Osteoblast (primary cell): Measurements from ENCODE around the gene TTR. TPM values are rescaled to one million over a fixed set of nuclear protein-coding genes. Genes with fewer than 3 reads are reported as not detected.

ENCODE experiments used
- DNase-seq: peaks from one replicate; pipeline ENCODE4 v3.0.0; 2011; ENCODE audit warnings: low spot score, mixed read lengths; ENCODE audit not compliant: insufficient read length; ENCODE audit errors: missing footprints
- H2AFZ ChIP-seq: 2 replicates; pipeline ENCODE4 v1.6.0; 2011; ENCODE audit warnings: mild to moderate bottlenecking, low read length
- H3K27ac ChIP-seq: 2 replicates; pipeline ENCODE4 v1.5.1; 2011; ENCODE audit warnings: mild to moderate bottlenecking, low read depth, low read length, moderate library complexity
- H3K27me3 ChIP-seq: 2 replicates; pipeline ENCODE4 v1.6.0; 2012; ENCODE audit warnings: mild to moderate bottlenecking, control low read depth, inconsistent platforms, low read length, moderate library complexity; ENCODE audit not compliant: insufficient read depth
- H3K36me3 ChIP-seq: 2 replicates; pipeline ENCODE4 v1.5.1; 2011; ENCODE audit warnings: mild to moderate bottlenecking, low read length, control low read depth, moderate library complexity; ENCODE audit not compliant: insufficient read depth
- H3K4me1 ChIP-seq: 2 replicates; pipeline ENCODE4 v1.5.1; 2011; ENCODE audit warnings: mild to moderate bottlenecking, low read length, control low read depth, moderate library complexity; ENCODE audit not compliant: insufficient read depth
- H3K4me2 ChIP-seq: 2 replicates; pipeline ENCODE4 v1.6.0; 2011; ENCODE audit warnings: mild to moderate bottlenecking, low read length; ENCODE audit not compliant: insufficient read depth
- H3K4me3 ChIP-seq: fragments of 200-600 bp; sonication (generic); 3 replicates; pipeline ENCODE4 v1.5.1; 2012; ENCODE audit warnings: mild to moderate bottlenecking, low read length, inconsistent platforms; ENCODE audit not compliant: insufficient read depth
- H3K79me2 ChIP-seq: 2 replicates; pipeline ENCODE4 v1.6.0; 2012; ENCODE audit warnings: mild to moderate bottlenecking, low read length, control low read depth, inconsistent platforms; ENCODE audit not compliant: insufficient read depth
- H3K9me3 ChIP-seq: 2 replicates; pipeline ENCODE4 v1.5.1; 2011; ENCODE audit warnings: low read depth, low read length, control low read depth
- H4K20me1 ChIP-seq: 2 replicates; pipeline ENCODE4 v1.6.0; 2012; ENCODE audit warnings: mild to moderate bottlenecking, low read length, control low read depth; ENCODE audit not compliant: insufficient read depth
- CTCF ChIP-seq: IDR thresholded peaks from 2 replicates; pipeline ENCODE4 v1.5.1; 2011; ENCODE audit warnings: mild to moderate bottlenecking, low read depth, low read length, moderate library complexity; ENCODE audit errors: extremely low read depth
- total RNA-seq: library from RNA; depleted of rRNA; stranded (reverse); fragments of >200 nt; gene quantifications from 2 replicates; pipeline ENCODE4 v1.2.3, GENCODE V29; 2012

The TTR gene
- total RNA-seq, 1 donor, result not detected

GRCh38 chr18:31645411-31645810 is 53.7 kb downstream of the TTR start:
- no peaks in the 10 kb centered on the region for H4K20me1 ChIP-seq
- no peak overlapping the region for H3K4me2 ChIP-seq
- TF ChIP-seq CTCF, result no peak
- no peaks in the 10 kb centered on the region for H3K9me3 ChIP-seq
- peaks cover 13% of the 10 kb centered on the region for H3K4me1 ChIP-seq
- no peak for DNase-seq
- H3K27ac ChIP-seq, result no peak overlapping the region
- H3K27me3 ChIP-seq, result no peaks in the 10 kb centered on the region
- no peak overlapping the region for H2AFZ ChIP-seq
- H3K36me3 ChIP-seq, result no peaks in the 10 kb centered on the region
- H3K4me3 ChIP-seq, result no peak overlapping the region
- H3K79me2 ChIP-seq, result no peaks in the 10 kb centered on the region

GRCh38 chr18:31646332-31647126 is 54.9 kb downstream of the TTR start:
- no peak overlapping the region for H3K27ac ChIP-seq
- H3K9me3 ChIP-seq, result no peaks in the 10 kb centered on the region
- no peak overlapping the region for H3K4me3 ChIP-seq
- H3K36me3 ChIP-seq, result no peaks in the 10 kb centered on the region
- TF ChIP-seq CTCF, result no peak
- no peaks in the 10 kb centered on the region for H4K20me1 ChIP-seq
- H3K79me2 ChIP-seq, result no peaks in the 10 kb centered on the region
- no peaks in the 10 kb centered on the region for H3K27me3 ChIP-seq
- peak overlapping the region; percentile 41 for H2AFZ ChIP-seq
- no peak overlapping the region for H3K4me2 ChIP-seq
- no peak for DNase-seq
- peaks cover 13% of the 10 kb centered on the region for H3K4me1 ChIP-seq

GRCh38 chr18:31647127-31647753 is 55.6 kb downstream of the TTR start:
- no peaks in the 10 kb centered on the region for H4K20me1 ChIP-seq
- no peaks in the 10 kb centered on the region for H3K27me3 ChIP-seq
- H3K27ac ChIP-seq, result no peak overlapping the region
- H3K79me2 ChIP-seq, result no peaks in the 10 kb centered on the region
- H3K4me3 ChIP-seq, result no peak overlapping the region
- peaks cover 13% of the 10 kb centered on the region for H3K4me1 ChIP-seq
- no peaks in the 10 kb centered on the region for H3K36me3 ChIP-seq
- H2AFZ ChIP-seq, result no peak overlapping the region
- H3K9me3 ChIP-seq, result no peaks in the 10 kb centered on the region
- no peak for TF ChIP-seq CTCF
- no peak for DNase-seq
- no peak overlapping the region for H3K4me2 ChIP-seq

Other genes with a start within 250 kb of the TTR start
- gene DSG4, start 215.1 kb upstream of the TTR start, total RNA-seq, result not detected in 2 replicates
- gene DSG3, start 144.1 kb upstream of the TTR start, total RNA-seq, result 1.4 and 1.8 TPM in 2 replicates
- gene DSG2, start 93.7 kb upstream of the TTR start, total RNA-seq, result 9.0 and 21.2 TPM in 2 replicates
- gene B4GALT6, start 92.7 kb downstream of the TTR start, total RNA-seq, result 2.2 and 2.9 TPM in 2 replicates
- gene SLC25A52, start 169.0 kb downstream of the TTR start, total RNA-seq, result not detected in 2 replicates